IMR-90 (cell line): ENCODE data around the gene KLF13. TPM values are rescaled to one million over a fixed set of nuclear protein-coding genes. Genes with fewer than 3 reads are reported as not detected.
A peak's percentile ranks its signal among the peaks of the same experiment; 100 is the strongest.

Experiments
- ATAC-seq: fragments of 200-7000 bp; cut with Tn5 transposase; 2 replicates; pipeline ENCODE4 v1.9.1; 2020; ENCODE audit warnings: low read depth, mild to moderate bottlenecking, moderate library complexity
- BruUV-seq: library from RNA; stranded (reverse); fragments of 400-500 nt; replicated peaks from 2 replicates; lab custom pipeline; 2021; lab: Mats Ljungman, UMichigan
- CTCF ChIA-PET: fragments of 300-600 bp; formaldehyde crosslinking; extraction: SDS; loops from one replicate; lab custom pipeline; 2021; ENCODE audit warnings: antibody characterized with exemption; lab: Yijun Ruan, JAX
- POLR2A ChIA-PET: fragments of 300-600 bp; sonication (Branson Sonifier 250); formaldehyde crosslinking; loops from one replicate; lab custom pipeline; 2022; ENCODE audit warnings: antibody characterized with exemption; ENCODE audit not compliant: unreplicated experiment; lab: Charles Lee
- DNase-seq: peaks from one replicate; pipeline ENCODE4 v3.0.0; 2013
- H2AFZ ChIP-seq: replicated peaks from 2 replicates; pipeline ENCODE3; 2013; ENCODE audit warnings: low read length, mild to moderate bottlenecking; ENCODE audit not compliant: poor library complexity
- H2AK5ac ChIP-seq: 2 replicates; pipeline ENCODE4 v1.6.1; 2013; ENCODE audit warnings: low read depth, low read length, inconsistent platforms
- H2AK9ac ChIP-seq: replicated peaks from 2 replicates; pipeline ENCODE3; 2013; ENCODE audit warnings: mild to moderate bottlenecking, low read depth, low read length, moderate library complexity; ENCODE audit not compliant: poor library complexity
- H2BK120ac ChIP-seq: 2 replicates; pipeline ENCODE4 v1.6.1; 2013; ENCODE audit warnings: low read depth, low read length, inconsistent platforms
- H2BK15ac ChIP-seq: 3 replicates; pipeline ENCODE4 v1.6.1; 2013; ENCODE audit warnings: low read depth, low read length, inconsistent platforms
- H2BK20ac ChIP-seq: 2 replicates; pipeline ENCODE4 v1.6.1; 2013; ENCODE audit warnings: low read depth, mild to moderate bottlenecking, inconsistent platforms, low read length, moderate library complexity
- H2BK5ac ChIP-seq: 2 replicates; pipeline ENCODE4 v1.6.1; 2013; ENCODE audit warnings: mild to moderate bottlenecking, low read depth, low read length, inconsistent platforms; ENCODE audit not compliant: poor library complexity, severe bottlenecking
- H3K14ac ChIP-seq: replicated peaks from 2 replicates; pipeline ENCODE4 v1.6.1; 2013; ENCODE audit warnings: low read depth, low read length, inconsistent platforms
- H3K18ac ChIP-seq: 2 replicates; pipeline ENCODE4 v1.6.1; 2013; ENCODE audit warnings: low read depth, low read length, control low read depth
- H3K23ac ChIP-seq: 2 replicates; pipeline ENCODE4 v1.6.1; 2013; ENCODE audit warnings: low read depth, low read length, inconsistent platforms
- H3K27ac ChIP-seq: 2 replicates; pipeline ENCODE4 v1.5.1; 2013; ENCODE audit warnings: mild to moderate bottlenecking, control low read depth, low read length; ENCODE audit not compliant: insufficient read depth
- H3K27me3 ChIP-seq: 2 replicates; pipeline ENCODE4 v1.6.1; 2013; ENCODE audit warnings: low read length; ENCODE audit not compliant: control insufficient read depth, insufficient read depth
- H3K36me3 ChIP-seq: 2 replicates; pipeline ENCODE4 v1.6.1; 2013; ENCODE audit warnings: low read length, mixed read lengths; ENCODE audit not compliant: control insufficient read depth, insufficient read depth
- H3K4ac ChIP-seq: 2 replicates; pipeline ENCODE4 v1.6.1; 2013; ENCODE audit warnings: low read depth, low read length, inconsistent platforms
- H3K4me1 ChIP-seq: 2 replicates; pipeline ENCODE4 v1.6.1; 2013; ENCODE audit warnings: low read length, mixed read lengths; ENCODE audit not compliant: control insufficient read depth, insufficient read depth
- H3K4me2 ChIP-seq: 2 replicates; pipeline ENCODE4 v1.6.1; 2013; ENCODE audit warnings: low read depth, mild to moderate bottlenecking, control low read depth, low read length, moderate library complexity
- H3K4me3 ChIP-seq: 2 replicates; pipeline ENCODE4 v1.5.1; 2013; ENCODE audit warnings: low read depth, mild to moderate bottlenecking, control low read depth, low read length, moderate library complexity; ENCODE audit not compliant: insufficient read depth
- H3K56ac ChIP-seq: 2 replicates; pipeline ENCODE4 v1.6.1; 2013; ENCODE audit warnings: low read length, inconsistent platforms; ENCODE audit not compliant: insufficient read depth; ENCODE audit errors: extremely low read depth
- H3K79me1 ChIP-seq, 2 experiments: 2 replicates each; pipeline ENCODE4 v1.6.1; 2013; ENCODE audit warnings: low read length in 2 of 2, inconsistent platforms in 1 of 2, low read depth in 1 of 2
- H3K9ac ChIP-seq: 2 replicates; pipeline ENCODE4 v1.6.1; 2013; ENCODE audit warnings: low read depth, low read length, control low read depth
- H3K9me1 ChIP-seq: 2 replicates; pipeline ENCODE4 v1.6.1; 2013; ENCODE audit warnings: low read length, inconsistent platforms; ENCODE audit not compliant: insufficient read depth
- H3K9me3 ChIP-seq: 2 replicates; pipeline ENCODE4 v1.6.1; 2013; ENCODE audit warnings: low read length; ENCODE audit not compliant: control insufficient read depth, insufficient read depth
- H4K20me1 ChIP-seq: 2 replicates; pipeline ENCODE4 v1.6.1; 2013; ENCODE audit warnings: low read length, inconsistent platforms; ENCODE audit not compliant: insufficient read depth
- H4K5ac ChIP-seq: 2 replicates; pipeline ENCODE4 v1.6.1; 2013; ENCODE audit warnings: mild to moderate bottlenecking, low read depth, low read length, control low read depth
- H4K8ac ChIP-seq, 2 experiments: 2 replicates each; pipeline ENCODE4 v1.6.1; 2013; ENCODE audit warnings: low read depth in 2 of 2, low read length in 2 of 2, control low read depth in 1 of 2, inconsistent platforms in 1 of 2
- H4K91ac ChIP-seq: 2 replicates; pipeline ENCODE4 v1.6.1; 2013; ENCODE audit warnings: low read depth, low read length, inconsistent platforms; ENCODE audit not compliant: insufficient read depth
- BHLHE40 ChIP-seq: fragments of 150-350 bp; IDR thresholded peaks from 2 replicates; pipeline ENCODE4 v1.6.1; 2016; ENCODE audit warnings: mild to moderate bottlenecking, low read depth, low read length
- FOS ChIP-seq: fragments of 150-350 bp; IDR thresholded peaks from 2 replicates; pipeline ENCODE4 v1.6.1; 2016; ENCODE audit warnings: low read depth, low read length
- RAD21 ChIP-seq: IDR thresholded peaks from 2 replicates; pipeline ENCODE4 v1.6.1; 2012; ENCODE audit warnings: low read length, improper control_type of control experiment
- RCOR1 ChIP-seq: IDR thresholded peaks from 2 replicates; pipeline ENCODE4 v1.6.1; 2012; ENCODE audit warnings: mild to moderate bottlenecking, low read length, improper control_type of control experiment; ENCODE audit not compliant: insufficient replicate concordance
- WGBS, 2 experiments: methylation state at CpG; one replicate each; pipeline versions ENCODE4 v1.1.5 to v1.1.7; 2013; ENCODE audit warnings: missing lambda C conversion rate in 2 of 2; ENCODE audit not compliant: insufficient read length in 1 of 2; ENCODE audit errors: extremely low coverage in 2 of 2; 5-methylcytosine and 5-hydroxymethylcytosine counted together
- dilution Hi-C: fragments of 300-500 bp; cut with HindIII; formaldehyde crosslinking; loops from one replicate; pipeline ENCODE4 v1.14.3; 2018; ENCODE audit warnings: low sequenced_read_pairs; ENCODE audit not compliant: unreplicated experiment
- in situ Hi-C: fragments of 300-500 bp; cut with MboI; formaldehyde crosslinking; loops from 3 replicates; pipeline ENCODE4 v1.14.3; 2019; ENCODE audit warnings: low sequenced_read_pairs, inconsistent platforms, mixed read lengths
- intact Hi-C: fragments of 100-400 bp; cut with micrococcal nuclease; formaldehyde crosslinking; loops from 2 replicates; pipeline ENCODE4 v1.10.0; 2022
- polyA plus RNA-seq, 3 experiments: library from polyadenylated mRNA; depleted of rRNA; stranded (reverse); fragments of >200 nt; gene quantifications; 2 replicates each; pipeline ENCODE4 v1.2.3, GENCODE V29; 2012; ENCODE audit warnings: low replicate concordance in 1 of 3
- total RNA-seq: library from RNA; depleted of rRNA; stranded (reverse); fragments of >200 nt; gene quantifications from 2 replicates; pipeline ENCODE4 v1.2.3, GENCODE V29; 2012
- TF ChIP-seq, protein P1 (sequence below): conservative IDR thresholded peaks from 2 replicates; pipeline ENCODE4 v1.5.1; 2012; ENCODE audit warnings: mild to moderate bottlenecking, low read depth, low read length, improper control_type of control experiment

KLF13 gene
- total and polyA plus RNA-seq, 2 of the 4 experiments (the other 2 are of a cell fraction): 9.5 to 10.6 TPM

DNA sequence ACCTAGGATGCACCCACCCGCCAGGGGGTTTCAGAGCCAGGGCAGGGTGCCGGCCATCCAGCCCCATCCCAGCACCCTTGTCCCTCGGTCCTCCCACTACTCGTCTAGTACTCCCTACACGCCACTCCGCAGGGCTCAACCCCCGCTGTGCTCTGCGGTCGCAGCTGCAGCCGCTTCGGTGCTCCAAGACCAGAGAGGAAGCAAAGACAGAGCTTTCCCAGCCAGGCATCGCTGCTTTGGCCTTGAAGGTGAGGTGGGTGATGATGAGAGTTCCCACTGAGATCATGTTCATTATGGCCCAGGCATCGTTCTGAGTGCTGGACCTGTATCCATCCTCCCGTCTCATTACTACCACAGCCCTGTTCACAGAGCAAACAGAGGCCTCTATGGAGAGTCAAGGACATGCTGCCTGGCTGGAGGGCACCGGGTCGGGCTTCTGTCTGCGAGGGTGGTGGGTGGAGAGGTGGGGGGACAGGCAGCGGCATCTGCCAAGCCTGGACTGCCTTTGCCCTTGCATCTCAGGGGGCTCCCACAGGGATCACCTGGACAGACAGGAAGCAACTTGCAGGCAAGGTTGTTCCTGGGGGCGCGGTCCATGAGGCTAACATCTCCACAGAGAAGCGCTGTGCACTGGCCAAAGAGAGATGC is 66.9 kb downstream of the KLF13 start:
- no peak overlapping the region for H3K18ac ChIP-seq
- peak overlapping the region; percentile 5 for H2AFZ ChIP-seq
- H2AK5ac ChIP-seq: no peak overlapping the region
- H2BK15ac ChIP-seq: no peak overlapping the region
- H3K4me2 ChIP-seq: no peak overlapping the region
- H4K8ac ChIP-seq: no peak overlapping the region
- no peak overlapping the region for H3K9ac ChIP-seq
- dilution Hi-C loops: no loop called here
- DNase-seq (no peak), ATAC-seq (no peak)
- H2BK20ac ChIP-seq: no peak overlapping the region
- H3K4ac ChIP-seq: no peak overlapping the region
- no peaks in the 10 kb centered on the region for H3K27me3 ChIP-seq
- no peaks in the 10 kb centered on the region for H3K79me1 ChIP-seq
- no peak overlapping the region for H2AK9ac ChIP-seq
- H3K27ac ChIP-seq: no peak overlapping the region
- no peak overlapping the region for H3K14ac ChIP-seq
- no peak overlapping the region for H4K91ac ChIP-seq
- WGBS, 2 experiments: 84% methylated on average over 5 of the region's 21 CpGs; no CpG with 5 or more reads in 1 of the 2 experiments
- CTCF ChIA-PET: no interaction called here
- no peak for TF ChIP-seq BHLHE40
- TF ChIP-seq RAD21: no peak
- no peak for TF ChIP-seq RCOR1
- TF ChIP-seq, protein P1, sequence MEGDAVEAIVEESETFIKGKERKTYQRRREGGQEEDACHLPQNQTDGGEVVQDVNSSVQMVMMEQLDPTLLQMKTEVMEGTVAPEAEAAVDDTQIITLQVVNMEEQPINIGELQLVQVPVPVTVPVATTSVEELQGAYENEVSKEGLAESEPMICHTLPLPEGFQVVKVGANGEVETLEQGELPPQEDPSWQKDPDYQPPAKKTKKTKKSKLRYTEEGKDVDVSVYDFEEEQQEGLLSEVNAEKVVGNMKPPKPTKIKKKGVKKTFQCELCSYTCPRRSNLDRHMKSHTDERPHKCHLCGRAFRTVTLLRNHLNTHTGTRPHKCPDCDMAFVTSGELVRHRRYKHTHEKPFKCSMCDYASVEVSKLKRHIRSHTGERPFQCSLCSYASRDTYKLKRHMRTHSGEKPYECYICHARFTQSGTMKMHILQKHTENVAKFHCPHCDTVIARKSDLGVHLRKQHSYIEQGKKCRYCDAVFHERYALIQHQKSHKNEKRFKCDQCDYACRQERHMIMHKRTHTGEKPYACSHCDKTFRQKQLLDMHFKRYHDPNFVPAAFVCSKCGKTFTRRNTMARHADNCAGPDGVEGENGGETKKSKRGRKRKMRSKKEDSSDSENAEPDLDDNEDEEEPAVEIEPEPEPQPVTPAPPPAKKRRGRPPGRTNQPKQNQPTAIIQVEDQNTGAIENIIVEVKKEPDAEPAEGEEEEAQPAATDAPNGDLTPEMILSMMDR: no peak
- TF ChIP-seq FOS: no peak
- no peak overlapping the region for H3K4me3 ChIP-seq
- no peak overlapping the region for H3K23ac ChIP-seq
- POLR2A ChIA-PET: no interaction called here
- no peaks in the 10 kb centered on the region; the same call in 1 of the 2 replicates for H3K9me3 ChIP-seq
- in situ Hi-C loops: no loop called here
- H2BK5ac ChIP-seq: no peak overlapping the region
- H3K36me3 ChIP-seq: no peaks in the 10 kb centered on the region
- no peak overlapping the region for H2BK120ac ChIP-seq
- no peaks in the 10 kb centered on the region for H3K4me1 ChIP-seq
- H4K20me1 ChIP-seq: no peaks in the 10 kb centered on the region
- no peak overlapping the region for H3K56ac ChIP-seq
- no TSS peak for BruUV-seq
- H4K5ac ChIP-seq: no peak overlapping the region
- H3K9me1 ChIP-seq: peaks cover 5% of the 10 kb centered on the region; the same call in 1 of the 2 replicates
- intact Hi-C loops: no loop called here
